Uterus (tissue), 2 donors: ENCODE data around the gene KCNH1.

ENCODE experiments used
- POLR2A ChIP-seq, 2 donors: fragments of 450-650 bp; IDR thresholded peaks; one replicate each; pipeline ENCODE4 v1.6.1; 2016; ENCODE audit warnings: antibody characterized with exemption in 2 of 2, mild to moderate bottlenecking in 1 of 2, moderate library complexity in 1 of 2
- TF ChIP-seq, protein P1 (sequence below), 4 experiments: fragments of 200-600 bp in 2 of 4; fragments of 450-650 bp in 2 of 4; sonication (generic) in 2 of 4; IDR thresholded peaks; one replicate each; pipeline ENCODE4 v1.5.1; 2016 to 2019; ENCODE audit warnings: antibody characterized with exemption in 4 of 4, mild to moderate bottlenecking in 2 of 4, moderate library complexity in 1 of 4

GRCh38 chr1:211158866-211159265 lies 24.9 kb upstream of the KCNH1 start:
- TF ChIP-seq POLR2A (IDR thresholded peaks at IDR 0.05) = no peak
- TF ChIP-seq, protein P1, sequence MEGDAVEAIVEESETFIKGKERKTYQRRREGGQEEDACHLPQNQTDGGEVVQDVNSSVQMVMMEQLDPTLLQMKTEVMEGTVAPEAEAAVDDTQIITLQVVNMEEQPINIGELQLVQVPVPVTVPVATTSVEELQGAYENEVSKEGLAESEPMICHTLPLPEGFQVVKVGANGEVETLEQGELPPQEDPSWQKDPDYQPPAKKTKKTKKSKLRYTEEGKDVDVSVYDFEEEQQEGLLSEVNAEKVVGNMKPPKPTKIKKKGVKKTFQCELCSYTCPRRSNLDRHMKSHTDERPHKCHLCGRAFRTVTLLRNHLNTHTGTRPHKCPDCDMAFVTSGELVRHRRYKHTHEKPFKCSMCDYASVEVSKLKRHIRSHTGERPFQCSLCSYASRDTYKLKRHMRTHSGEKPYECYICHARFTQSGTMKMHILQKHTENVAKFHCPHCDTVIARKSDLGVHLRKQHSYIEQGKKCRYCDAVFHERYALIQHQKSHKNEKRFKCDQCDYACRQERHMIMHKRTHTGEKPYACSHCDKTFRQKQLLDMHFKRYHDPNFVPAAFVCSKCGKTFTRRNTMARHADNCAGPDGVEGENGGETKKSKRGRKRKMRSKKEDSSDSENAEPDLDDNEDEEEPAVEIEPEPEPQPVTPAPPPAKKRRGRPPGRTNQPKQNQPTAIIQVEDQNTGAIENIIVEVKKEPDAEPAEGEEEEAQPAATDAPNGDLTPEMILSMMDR (IDR thresholded peaks at IDR 0.05) = no peak
